Sigmoid colon (tissue), 4 donors: Measurements from ENCODE around the gene POT1.
"Not testable (repeated sequence)": the region's sequence is repeated elsewhere in the genome, so short reads cannot be mapped to it uniquely, and the experiment has no call there.

Source experiments
- POLR2A ChIP-seq, 2 donors: fragments of 450-650 bp; IDR thresholded peaks; one replicate each; pipeline ENCODE4 v1.6.1; 2016; ENCODE audit warnings: antibody characterized with exemption in 2 of 2, mild to moderate bottlenecking in 2 of 2, moderate library complexity in 2 of 2
- POLR2AphosphoS5 ChIP-seq, 4 donors: sonication (generic); formaldehyde crosslinking; IDR thresholded peaks; one replicate each; pipeline ENCODE4 v1.6.1; 2017; ENCODE audit warnings: antibody characterized with exemption in 4 of 4
- TF ChIP-seq, protein P1 (sequence below), 4 experiments: fragments of 450-650 bp in 3 of 4; fragments of 200-600 bp in 1 of 4; IDR thresholded peaks; one replicate each; pipeline ENCODE4 v1.5.1; 2016 to 2019; ENCODE audit warnings: antibody characterized with exemption in 4 of 4, mild to moderate bottlenecking in 3 of 4, moderate library complexity in 2 of 4

DNA sequence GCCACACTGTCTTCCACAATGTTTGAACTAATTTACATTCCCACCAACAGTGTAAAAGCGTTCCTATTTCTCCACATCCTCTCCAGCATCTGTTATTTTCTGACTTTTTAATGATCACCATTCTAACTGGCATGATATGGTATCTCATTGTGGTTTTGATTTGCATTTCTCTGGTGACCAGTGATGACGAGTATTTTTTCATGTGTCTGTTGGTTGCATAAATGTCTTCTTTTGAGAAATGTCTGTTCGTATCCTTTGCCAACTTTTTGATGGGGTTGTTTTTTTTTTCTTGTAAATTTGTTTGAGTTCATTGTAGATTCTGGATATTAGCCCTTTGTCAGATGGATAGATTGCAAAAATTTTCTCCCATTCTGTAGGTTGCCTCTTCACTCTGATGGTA, 45.5 kb upstream of the POT1 start:
- TF ChIP-seq POLR2A, POLR2AphosphoS5 (IDR thresholded peaks at IDR 0.05): not testable (repeated sequence)
- TF ChIP-seq, protein P1, sequence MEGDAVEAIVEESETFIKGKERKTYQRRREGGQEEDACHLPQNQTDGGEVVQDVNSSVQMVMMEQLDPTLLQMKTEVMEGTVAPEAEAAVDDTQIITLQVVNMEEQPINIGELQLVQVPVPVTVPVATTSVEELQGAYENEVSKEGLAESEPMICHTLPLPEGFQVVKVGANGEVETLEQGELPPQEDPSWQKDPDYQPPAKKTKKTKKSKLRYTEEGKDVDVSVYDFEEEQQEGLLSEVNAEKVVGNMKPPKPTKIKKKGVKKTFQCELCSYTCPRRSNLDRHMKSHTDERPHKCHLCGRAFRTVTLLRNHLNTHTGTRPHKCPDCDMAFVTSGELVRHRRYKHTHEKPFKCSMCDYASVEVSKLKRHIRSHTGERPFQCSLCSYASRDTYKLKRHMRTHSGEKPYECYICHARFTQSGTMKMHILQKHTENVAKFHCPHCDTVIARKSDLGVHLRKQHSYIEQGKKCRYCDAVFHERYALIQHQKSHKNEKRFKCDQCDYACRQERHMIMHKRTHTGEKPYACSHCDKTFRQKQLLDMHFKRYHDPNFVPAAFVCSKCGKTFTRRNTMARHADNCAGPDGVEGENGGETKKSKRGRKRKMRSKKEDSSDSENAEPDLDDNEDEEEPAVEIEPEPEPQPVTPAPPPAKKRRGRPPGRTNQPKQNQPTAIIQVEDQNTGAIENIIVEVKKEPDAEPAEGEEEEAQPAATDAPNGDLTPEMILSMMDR (IDR thresholded peaks at IDR 0.05): not testable (repeated sequence)
